GM12878 (cell line): ENCODE results near the gene ST6GALNAC3. TPM values are rescaled to one million over a fixed set of nuclear protein-coding genes. Genes with fewer than 3 reads are reported as not detected.

Experiments used
- ATAC-seq: fragments of 200-7000 bp; cut with Tn5 transposase; 3 replicates; pipeline ENCODE4 v1.9.1; 2020; ENCODE audit warnings: mild to moderate bottlenecking, moderate library complexity
- BruUV-seq: library from RNA; stranded (reverse); fragments of 400-500 nt; replicated peaks from 2 replicates; lab custom pipeline; 2021; lab: Mats Ljungman, UMichigan
- CTCF ChIA-PET: fragments of 300-600 bp; sonication (Branson Sonifier 250); formaldehyde crosslinking; extraction: SDS; loops from one replicate; lab custom pipeline; 2021; ENCODE audit warnings: inconsistent platforms; lab: Yijun Ruan, JAX
- POLR2A ChIA-PET: fragments of 350-600 bp; formaldehyde crosslinking; extraction: SDS; loops from one replicate; lab custom pipeline; 2021; ENCODE audit warnings: inconsistent platforms; lab: Charles Lee
- RAD21 ChIA-PET: fragments of 300-600 bp; sonication (Branson Sonifier 250); formaldehyde crosslinking; loops from one replicate; lab custom pipeline; 2023; ENCODE audit warnings: antibody characterized with exemption; ENCODE audit not compliant: unreplicated experiment; lab: Charles Lee
- SMC1A ChIA-PET: fragments of 300-600 bp; sonication (Branson Sonifier 250); formaldehyde crosslinking; loops from one replicate; lab custom pipeline; 2023; ENCODE audit not compliant: unreplicated experiment, uncharacterized antibody; lab: Charles Lee
- DNase-seq: peaks from one replicate; pipeline ENCODE4 v3.0.0-alpha.2; 2011; ENCODE audit warnings: low read depth, low spot score
- FAIRE-seq: peaks from 3 replicates; lab custom pipeline; 2011; peaks lifted over from hg19 to GRCh38; lab: Jason Lieb, UNC
- H2AFZ ChIP-seq: 2 replicates; pipeline ENCODE4 v1.6.0; 2011; ENCODE audit warnings: low read depth, low read length, control low read depth; ENCODE audit not compliant: control insufficient read depth
- H3K27ac ChIP-seq: 2 replicates; pipeline ENCODE4 v1.5.1; 2011; ENCODE audit warnings: control low read depth; ENCODE audit not compliant: control insufficient read depth, insufficient read depth
- H3K27me3 ChIP-seq, 2 experiments: replicated peaks in 1 of 2; 2 replicates each; pipeline versions ENCODE4 v1.6.0 to v1.6.1; 2011; ENCODE audit warnings: low read length in 1 of 2; ENCODE audit not compliant: control insufficient read depth in 2 of 2, insufficient read depth in 2 of 2
- H3K36me3 ChIP-seq, 2 experiments: 2 replicates each; pipeline ENCODE4 v1.5.1; 2011; ENCODE audit warnings: low read length in 1 of 2; ENCODE audit not compliant: control insufficient read depth in 2 of 2, insufficient read depth in 2 of 2
- H3K4me1 ChIP-seq: 2 replicates; pipeline ENCODE4 v1.6.1; 2011; ENCODE audit warnings: mild to moderate bottlenecking, low read length, moderate library complexity, mixed read lengths; ENCODE audit not compliant: control insufficient read depth, insufficient read depth
- H3K4me2 ChIP-seq: 2 replicates; pipeline ENCODE4 v1.6.0; 2011; ENCODE audit warnings: control low read depth; ENCODE audit not compliant: control insufficient read depth, insufficient read depth
- H3K4me3 ChIP-seq: fragments of 200-600 bp; sonication (generic); 2 replicates; pipeline ENCODE4 v1.5.1; 2016
- H3K79me2 ChIP-seq: 2 replicates; pipeline ENCODE4 v1.6.0; 2011; ENCODE audit warnings: low read length; ENCODE audit not compliant: control insufficient read depth, insufficient read depth
- H3K9ac ChIP-seq: 2 replicates; pipeline ENCODE4 v1.8.0; 2011; ENCODE audit warnings: low read length, control low read depth, mixed read lengths; ENCODE audit not compliant: control insufficient read depth, insufficient read depth
- H3K9me3 ChIP-seq: replicated peaks from 3 replicates; pipeline ENCODE4 v1.5.1; 2011; ENCODE audit warnings: mild to moderate bottlenecking, low read length; ENCODE audit not compliant: control insufficient read depth, insufficient read depth
- H4K20me1 ChIP-seq: 2 replicates; pipeline ENCODE4 v1.6.0; 2011; ENCODE audit not compliant: control insufficient read depth, insufficient read depth
- CHD2 ChIP-seq: IDR thresholded peaks from 2 replicates; pipeline ENCODE4 v1.6.1; 2011; ENCODE audit warnings: low read depth, low read length, improper control_type of control experiment, borderline replicate concordance
- CUX1 ChIP-seq: IDR thresholded peaks from 2 replicates; pipeline ENCODE4 v1.6.1; 2012; ENCODE audit warnings: improper control_type of control experiment, low read depth, low read length; ENCODE audit not compliant: insufficient replicate concordance
- ESRRA ChIP-seq: IDR thresholded peaks from 2 replicates; pipeline ENCODE4 v1.6.1; 2012; ENCODE audit warnings: mild to moderate bottlenecking, low read length, improper control_type of control experiment
- HCFC1 ChIP-seq: fragments of 150-350 bp; IDR thresholded peaks from 2 replicates; pipeline ENCODE4 v1.6.1; 2014; ENCODE audit warnings: low read length
- MEF2A ChIP-seq: IDR thresholded peaks from 2 replicates; pipeline ENCODE4 v1.6.1; 2011; ENCODE audit warnings: low read depth, mild to moderate bottlenecking, low read length, moderate library complexity; ENCODE audit not compliant: insufficient read depth
- NFYA ChIP-seq: IDR thresholded peaks from 2 replicates; pipeline ENCODE4 v1.6.1; 2011; ENCODE audit warnings: low read depth, mild to moderate bottlenecking, low read length, improper control_type of control experiment, borderline replicate concordance
- NFYB ChIP-seq: IDR thresholded peaks from 2 replicates; pipeline ENCODE4 v1.6.1; 2011; ENCODE audit warnings: low read depth, mild to moderate bottlenecking, low read length, improper control_type of control experiment, moderate library complexity; ENCODE audit not compliant: insufficient read depth
- NR2C2 ChIP-seq: IDR thresholded peaks from 2 replicates; pipeline ENCODE4 v1.6.1; 2011; ENCODE audit warnings: borderline replicate concordance, low read depth; ENCODE audit not compliant: control insufficient read depth, insufficient read length
- POLR2AphosphoS2 ChIP-seq: IDR thresholded peaks from 2 replicates; pipeline ENCODE4 v1.6.1; 2011; ENCODE audit warnings: low read depth, mild to moderate bottlenecking, low read length, improper control_type of control experiment, moderate library complexity
- RAD21 ChIP-seq: IDR thresholded peaks from 2 replicates; pipeline ENCODE4 v1.6.1; 2011; ENCODE audit warnings: mild to moderate bottlenecking, low read depth, low read length, moderate library complexity; ENCODE audit not compliant: insufficient read depth
- RELB ChIP-seq: fragments of 450-650 bp; IDR thresholded peaks from 2 replicates; pipeline ENCODE4 v1.6.1; 2017; ENCODE audit warnings: low read depth, mild to moderate bottlenecking, moderate library complexity
- SMC3 ChIP-seq: IDR thresholded peaks from 2 replicates; pipeline ENCODE4 v1.6.1; 2011; ENCODE audit warnings: low read length, improper control_type of control experiment, borderline replicate concordance
- SRF ChIP-seq, 2 experiments: IDR thresholded peaks; 2 replicates each; pipeline ENCODE4 v1.6.1; 2011; ENCODE audit warnings: low read depth in 2 of 2, low read length in 2 of 2, mild to moderate bottlenecking in 1 of 2, moderate library complexity in 1 of 2
- SUPT20H ChIP-seq: IDR thresholded peaks from 2 replicates; pipeline ENCODE4 v1.6.1; 2011; ENCODE audit warnings: low read depth, mild to moderate bottlenecking, low read length, moderate library complexity, borderline replicate concordance; ENCODE audit not compliant: control insufficient read depth
- ZNF274 ChIP-seq: IDR thresholded peaks from one replicate; pipeline ENCODE4 v1.8.0; 2011; ENCODE audit not compliant: insufficient read length, insufficient read depth
- ZSCAN29 ChIP-seq: fragments of 450-650 bp; IDR thresholded peaks from 2 replicates; pipeline ENCODE4 v1.6.1; 2017; ENCODE audit warnings: mild to moderate bottlenecking, moderate library complexity
- ZZZ3 ChIP-seq: IDR thresholded peaks from 2 replicates; pipeline ENCODE4 v1.6.1; 2011; ENCODE audit warnings: low read depth; ENCODE audit not compliant: control insufficient read depth, insufficient read length
- WGBS: methylation state at CpG from one replicate; pipeline ENCODE4 v1.1.6; 2016; ENCODE audit warnings: low lambda C conversion rate; ENCODE audit not compliant: insufficient replicate concordance, insufficient coverage; ENCODE audit errors: missing lambda C conversion rate; 5-methylcytosine and 5-hydroxymethylcytosine counted together
- in situ Hi-C: fragments of 300-500 bp; cut with MboI; formaldehyde crosslinking; loops from 9 replicates; pipeline ENCODE4 v1.14.3; 2018; ENCODE audit warnings: mixed read lengths
- intact Hi-C: fragments of 100-400 bp; cut with micrococcal nuclease; formaldehyde crosslinking; loops from one replicate; pipeline ENCODE4 v1.14.2; 2022; ENCODE audit not compliant: unreplicated experiment
- polyA plus RNA-seq, 11 experiments: library from polyadenylated mRNA; depleted of rRNA in 4 of 11; unstranded in 6 of 11; stranded (reverse) in 5 of 11; fragments of >200 nt; fragmentation: Nextera tagmentation in 4 of 11; fragmentation: Illumina TruSeq in 1 of 11; extraction: Ambion mirVana in 4 of 11; extraction: Trizol in 1 of 11; gene quantifications; 1 replicate in 1 of 11; 2 replicates in 10 of 11; pipeline versions ENCODE4 v1.2.1 to v1.2.3, GENCODE V29; 2011 to 2016; ENCODE audit warnings: inconsistent platforms in 2 of 11, missing spikeins in 2 of 11, low read depth in 1 of 11
- total RNA-seq, 4 experiments: library from RNA; depleted of rRNA in 3 of 4; stranded (reverse); fragments of >200 nt in 3 of 4; fragmentation: Illumina TruSeq in 1 of 4; extraction: Trizol in 1 of 4; gene quantifications; 2 replicates each; pipeline versions ENCODE4 v1.2.1 to v1.2.3, GENCODE V29; 2013 to 2021

ST6GALNAC3 gene
- total and polyA plus RNA-seq, 10 of the 15 experiments (the other 5 are each of a cell fraction or from before 2014, with no cell fraction given): 0.04 to 0.68 (median 0.18) TPM; not detected in 3

GRCh38 chr1:76562292-76562691 lies 487.7 kb downstream of the ST6GALNAC3 start (continued):
- TF ChIP-seq SMC3 (no peak), RAD21 (no peak), ESRRA (no peak), ZZZ3 (no peak), NFYB (no peak), RELB (no peak), NFYA (no peak), HCFC1 (no peak), SUPT20H (no peak), ZSCAN29 (no peak)

- in situ Hi-C loops: no loop called here
- SMC1A ChIA-PET: no interaction called here
- RAD21 ChIA-PET: no interaction called here
- intact Hi-C loops: no loop called here
- H3K27ac ChIP-seq: no peak overlapping the region
- no peak for DNase-seq
- no peak overlapping the region for H3K4me2 ChIP-seq
- H3K9ac ChIP-seq: no peak overlapping the region
- H2AFZ ChIP-seq: no peak overlapping the region
- H3K27me3 ChIP-seq: no peaks in the 10 kb centered on the region
- H3K36me3 ChIP-seq: no peaks in the 10 kb centered on the region
- no peak for ATAC-seq
- no peaks in the 10 kb centered on the region for H3K79me2 ChIP-seq
- H3K4me3 ChIP-seq: no peak overlapping the region
- H3K9me3 ChIP-seq: no peaks in the 10 kb centered on the region
- H3K4me1 ChIP-seq: no peaks in the 10 kb centered on the region
- no TSS peak for BruUV-seq
- POLR2A ChIA-PET: no interaction called here
- CTCF ChIA-PET: no interaction called here
- no peak for FAIRE-seq
- H4K20me1 ChIP-seq: no peaks in the 10 kb centered on the region; the same call in 1 of the 2 replicates
- WGBS: 37% methylated on average over 6 of the region's 6 CpGs
- TF ChIP-seq NR2C2 (no peak), CUX1 (no peak), ZNF274 (no peak), CHD2 (no peak), POLR2AphosphoS2 (no peak), SRF (IDR thresholded peaks at IDR 0.05; ENCODE audit: low read depth in 2 of 2, low read length in 2 of 2) (no peak), MEF2A (no peak)
Measured at GRCh38 chr1:76568573-76569238, 494.2 kb downstream of the ST6GALNAC3 start.
